IMR-90 (cell line): ENCODE data around the gene ZNF384. TPM values are rescaled to one million over a fixed set of nuclear protein-coding genes. Genes with fewer than 3 reads are reported as not detected.

ENCODE experiments used
- ATAC-seq: fragments of 200-7000 bp; cut with Tn5 transposase; 2 replicates; pipeline ENCODE4 v1.9.1; 2020; ENCODE audit warnings: low read depth, mild to moderate bottlenecking, moderate library complexity
- BruUV-seq: library from RNA; stranded (reverse); fragments of 400-500 nt; replicated peaks from 2 replicates; lab custom pipeline; 2021; lab: Mats Ljungman, UMichigan
- CTCF ChIA-PET: fragments of 300-600 bp; formaldehyde crosslinking; extraction: SDS; loops from one replicate; lab custom pipeline; 2021; ENCODE audit warnings: antibody characterized with exemption; lab: Yijun Ruan, JAX
- POLR2A ChIA-PET: fragments of 300-600 bp; sonication (Branson Sonifier 250); formaldehyde crosslinking; loops from one replicate; lab custom pipeline; 2022; ENCODE audit warnings: antibody characterized with exemption; ENCODE audit not compliant: unreplicated experiment; lab: Charles Lee
- DNase-seq: peaks from one replicate; pipeline ENCODE4 v3.0.0; 2013
- H2AFZ ChIP-seq: replicated peaks from 2 replicates; pipeline ENCODE3; 2013; ENCODE audit warnings: low read length, mild to moderate bottlenecking; ENCODE audit not compliant: poor library complexity
- H2AK5ac ChIP-seq: 2 replicates; pipeline ENCODE4 v1.6.1; 2013; ENCODE audit warnings: low read depth, low read length, inconsistent platforms
- H2AK9ac ChIP-seq: replicated peaks from 2 replicates; pipeline ENCODE3; 2013; ENCODE audit warnings: mild to moderate bottlenecking, low read depth, low read length, moderate library complexity; ENCODE audit not compliant: poor library complexity
- H2BK120ac ChIP-seq: 2 replicates; pipeline ENCODE4 v1.6.1; 2013; ENCODE audit warnings: low read depth, low read length, inconsistent platforms
- H2BK15ac ChIP-seq: 3 replicates; pipeline ENCODE4 v1.6.1; 2013; ENCODE audit warnings: low read depth, low read length, inconsistent platforms
- H2BK20ac ChIP-seq: 2 replicates; pipeline ENCODE4 v1.6.1; 2013; ENCODE audit warnings: low read depth, mild to moderate bottlenecking, inconsistent platforms, low read length, moderate library complexity
- H2BK5ac ChIP-seq: 2 replicates; pipeline ENCODE4 v1.6.1; 2013; ENCODE audit warnings: mild to moderate bottlenecking, low read depth, low read length, inconsistent platforms; ENCODE audit not compliant: poor library complexity, severe bottlenecking
- H3K14ac ChIP-seq: replicated peaks from 2 replicates; pipeline ENCODE4 v1.6.1; 2013; ENCODE audit warnings: low read depth, low read length, inconsistent platforms
- H3K18ac ChIP-seq: 2 replicates; pipeline ENCODE4 v1.6.1; 2013; ENCODE audit warnings: low read depth, low read length, control low read depth
- H3K23ac ChIP-seq: 2 replicates; pipeline ENCODE4 v1.6.1; 2013; ENCODE audit warnings: low read depth, low read length, inconsistent platforms
- H3K27ac ChIP-seq: 2 replicates; pipeline ENCODE4 v1.5.1; 2013; ENCODE audit warnings: mild to moderate bottlenecking, control low read depth, low read length; ENCODE audit not compliant: insufficient read depth
- H3K27me3 ChIP-seq: 2 replicates; pipeline ENCODE4 v1.6.1; 2013; ENCODE audit warnings: low read length; ENCODE audit not compliant: control insufficient read depth, insufficient read depth
- H3K36me3 ChIP-seq: 2 replicates; pipeline ENCODE4 v1.6.1; 2013; ENCODE audit warnings: low read length, mixed read lengths; ENCODE audit not compliant: control insufficient read depth, insufficient read depth
- H3K4ac ChIP-seq: 2 replicates; pipeline ENCODE4 v1.6.1; 2013; ENCODE audit warnings: low read depth, low read length, inconsistent platforms
- H3K4me1 ChIP-seq: 2 replicates; pipeline ENCODE4 v1.6.1; 2013; ENCODE audit warnings: low read length, mixed read lengths; ENCODE audit not compliant: control insufficient read depth, insufficient read depth
- H3K4me2 ChIP-seq: 2 replicates; pipeline ENCODE4 v1.6.1; 2013; ENCODE audit warnings: low read depth, mild to moderate bottlenecking, control low read depth, low read length, moderate library complexity
- H3K4me3 ChIP-seq: 2 replicates; pipeline ENCODE4 v1.5.1; 2013; ENCODE audit warnings: low read depth, mild to moderate bottlenecking, control low read depth, low read length, moderate library complexity; ENCODE audit not compliant: insufficient read depth
- H3K56ac ChIP-seq: 2 replicates; pipeline ENCODE4 v1.6.1; 2013; ENCODE audit warnings: low read length, inconsistent platforms; ENCODE audit not compliant: insufficient read depth; ENCODE audit errors: extremely low read depth
- H3K79me1 ChIP-seq, 2 experiments: 2 replicates each; pipeline ENCODE4 v1.6.1; 2013; ENCODE audit warnings: low read length in 2 of 2, inconsistent platforms in 1 of 2, low read depth in 1 of 2
- H3K9ac ChIP-seq: 2 replicates; pipeline ENCODE4 v1.6.1; 2013; ENCODE audit warnings: low read depth, low read length, control low read depth
- H3K9me1 ChIP-seq: 2 replicates; pipeline ENCODE4 v1.6.1; 2013; ENCODE audit warnings: low read length, inconsistent platforms; ENCODE audit not compliant: insufficient read depth
- H3K9me3 ChIP-seq: 2 replicates; pipeline ENCODE4 v1.6.1; 2013; ENCODE audit warnings: low read length; ENCODE audit not compliant: control insufficient read depth, insufficient read depth
- H4K20me1 ChIP-seq: 2 replicates; pipeline ENCODE4 v1.6.1; 2013; ENCODE audit warnings: low read length, inconsistent platforms; ENCODE audit not compliant: insufficient read depth
- H4K5ac ChIP-seq: 2 replicates; pipeline ENCODE4 v1.6.1; 2013; ENCODE audit warnings: mild to moderate bottlenecking, low read depth, low read length, control low read depth
- H4K8ac ChIP-seq, 2 experiments: 2 replicates each; pipeline ENCODE4 v1.6.1; 2013; ENCODE audit warnings: low read depth in 2 of 2, low read length in 2 of 2, control low read depth in 1 of 2, inconsistent platforms in 1 of 2
- H4K91ac ChIP-seq: 2 replicates; pipeline ENCODE4 v1.6.1; 2013; ENCODE audit warnings: low read depth, low read length, inconsistent platforms; ENCODE audit not compliant: insufficient read depth
- MXI1 ChIP-seq: IDR thresholded peaks from 2 replicates; pipeline ENCODE4 v1.6.1; 2012; ENCODE audit warnings: low read depth, mild to moderate bottlenecking, low read length, moderate library complexity, borderline replicate concordance
- POLR2A ChIP-seq: IDR thresholded peaks from 2 replicates; pipeline ENCODE4 v1.6.1; 2012; ENCODE audit warnings: mild to moderate bottlenecking, low read depth, low read length
- WGBS, 2 experiments: methylation state at CpG; one replicate each; pipeline versions ENCODE4 v1.1.5 to v1.1.7; 2013; ENCODE audit warnings: missing lambda C conversion rate in 2 of 2; ENCODE audit not compliant: insufficient read length in 1 of 2; ENCODE audit errors: extremely low coverage in 2 of 2; 5-methylcytosine and 5-hydroxymethylcytosine counted together
- dilution Hi-C: fragments of 300-500 bp; cut with HindIII; formaldehyde crosslinking; loops from one replicate; pipeline ENCODE4 v1.14.3; 2018; ENCODE audit warnings: low sequenced_read_pairs; ENCODE audit not compliant: unreplicated experiment
- in situ Hi-C: fragments of 300-500 bp; cut with MboI; formaldehyde crosslinking; loops from 3 replicates; pipeline ENCODE4 v1.14.3; 2019; ENCODE audit warnings: low sequenced_read_pairs, inconsistent platforms, mixed read lengths
- intact Hi-C: fragments of 100-400 bp; cut with micrococcal nuclease; formaldehyde crosslinking; loops from 2 replicates; pipeline ENCODE4 v1.10.0; 2022
- polyA plus RNA-seq, 3 experiments: library from polyadenylated mRNA; depleted of rRNA; stranded (reverse); fragments of >200 nt; gene quantifications; 2 replicates each; pipeline ENCODE4 v1.2.3, GENCODE V29; 2012; ENCODE audit warnings: low replicate concordance in 1 of 3
- total RNA-seq: library from RNA; depleted of rRNA; stranded (reverse); fragments of >200 nt; gene quantifications from 2 replicates; pipeline ENCODE4 v1.2.3, GENCODE V29; 2012

Gene ZNF384
- total and polyA plus RNA-seq, 2 of the 4 experiments (the other 2 are of a cell fraction): 16.3 to 55.6 TPM

- H2BK20ac ChIP-seq: no peak within 1 kb of the TSS
- H4K5ac ChIP-seq: no peak within 1 kb of the TSS
- dilution Hi-C loops: no loop called here
- no TSS peak for BruUV-seq
- H3K4me3 ChIP-seq: no peak within 1 kb of the TSS
- no peaks in the 10 kb centered on the region for H3K79me1 ChIP-seq
- H4K8ac ChIP-seq: no peak within 1 kb of the TSS
- ChIA-PET CTCF (interaction anchor here (0.7 kb wide), 1 partner anchor 172 kb away, joined by 4 read pairs; no protein-coding TSS in a partner anchor), POLR2A (no interaction called here)
- no peaks in the 10 kb centered on the region for H4K20me1 ChIP-seq
- no peaks in the 10 kb centered on the region; the same call in 1 of the 2 replicates for H3K9me3 ChIP-seq
- H3K4ac ChIP-seq: no peak within 1 kb of the TSS
- no peak within 1 kb of the TSS for H3K56ac ChIP-seq
- peak within 1 kb of the TSS; percentile 34 for H2AFZ ChIP-seq
- 52% methylated on average over 7 of the region's 18 CpGs; no CpG with 5 or more reads in 1 of the 2 experiments for WGBS, 2 experiments
- H3K27ac ChIP-seq: no peak within 1 kb of the TSS
- no peak within 1 kb of the TSS for H2BK15ac ChIP-seq
- no peaks in the 10 kb centered on the region for H3K9me1 ChIP-seq
- no peak within 1 kb of the TSS for H3K4me2 ChIP-seq
- H3K18ac ChIP-seq: no peak within 1 kb of the TSS
- H2AK9ac ChIP-seq: peak within 1 kb of the TSS; percentile 15
- H4K91ac ChIP-seq: no peak within 1 kb of the TSS
- intact Hi-C loops: no loop called here
- H2BK5ac ChIP-seq: no peak within 1 kb of the TSS
- no peak for DNase-seq
- H2BK120ac ChIP-seq: no peak within 1 kb of the TSS
- H2AK5ac ChIP-seq: no peak within 1 kb of the TSS
- peaks cover 6% of the 10 kb centered on the region; the same call in 1 of the 2 replicates for H3K4me1 ChIP-seq
- TF ChIP-seq MXI1 (no peak), POLR2A (no peak)
- no peaks in the 10 kb centered on the region for H3K36me3 ChIP-seq
- no peak for ATAC-seq
- H3K9ac ChIP-seq: no peak within 1 kb of the TSS
- no peak within 1 kb of the TSS for H3K14ac ChIP-seq
- no peak within 1 kb of the TSS for H3K23ac ChIP-seq
- H3K27me3 ChIP-seq: peaks cover 21% of the 10 kb centered on the region
- in situ Hi-C loops: no loop called here
Observed at GRCh38 chr12:6635856-6636531, 53.2 kb downstream of the ZNF384 start, which contains the start of gene LPAR5. Gene LPAR5, minus strand, starts transcription at chr12:6635959. Its CDS starts 14,711 bp downstream, at chr12:6621248.
